Mesodermal cell (in vitro differentiated cells): ENCODE data around the gene DPEP1.

ENCODE experiments used
- H3K27ac ChIP-seq: 2 replicates; pipeline ENCODE4 v1.7.0; 2013; ENCODE audit warnings: mild to moderate bottlenecking, low read depth, low read length, moderate library complexity; ENCODE audit not compliant: severe bottlenecking
- H3K36me3 ChIP-seq: 2 replicates; pipeline ENCODE4 v1.7.1; 2013; ENCODE audit warnings: mild to moderate bottlenecking, low read length, moderate library complexity; ENCODE audit not compliant: control insufficient read depth, insufficient read depth
- H3K4me1 ChIP-seq: one replicate; pipeline ENCODE4 v1.7.1; 2013; ENCODE audit warnings: mild to moderate bottlenecking, low read length; ENCODE audit not compliant: insufficient read depth, control insufficient read depth, poor library complexity, severe bottlenecking
- H3K4me3 ChIP-seq: 2 replicates; pipeline ENCODE4 v1.7.0; 2013; ENCODE audit warnings: low read length, control low read depth, mild to moderate bottlenecking; ENCODE audit not compliant: insufficient read depth, poor library complexity, severe bottlenecking; ENCODE audit errors: extremely low read depth
- H3K9me3 ChIP-seq: 2 replicates; pipeline ENCODE4 v1.7.1; 2013; ENCODE audit warnings: mild to moderate bottlenecking, low read length, moderate library complexity; ENCODE audit not compliant: control insufficient read depth
- WGBS, 2 experiments: methylation state at CpG; one replicate each; pipeline ENCODE4 v1.1.5; 2013; ENCODE audit warnings: missing lambda C conversion rate in 2 of 2; ENCODE audit not compliant: insufficient coverage in 2 of 2; 5-methylcytosine and 5-hydroxymethylcytosine counted together

The DPEP1 gene

GRCh38 chr16:89613954-89614459 lies 565 bp downstream of the DPEP1 start:
- Histone ChIP-seq H3K4me3 (no peak overlapping the region), H3K36me3 (no peaks in the 10 kb centered on the region), H3K4me1 (no peaks in the 10 kb centered on the region), H3K9me3 (no peaks in the 10 kb centered on the region), H3K27ac (no peak overlapping the region)
- 96 to 97% methylated on average over 17 to 18 of the region's 22 CpGs for WGBS, 2 experiments

DNA sequence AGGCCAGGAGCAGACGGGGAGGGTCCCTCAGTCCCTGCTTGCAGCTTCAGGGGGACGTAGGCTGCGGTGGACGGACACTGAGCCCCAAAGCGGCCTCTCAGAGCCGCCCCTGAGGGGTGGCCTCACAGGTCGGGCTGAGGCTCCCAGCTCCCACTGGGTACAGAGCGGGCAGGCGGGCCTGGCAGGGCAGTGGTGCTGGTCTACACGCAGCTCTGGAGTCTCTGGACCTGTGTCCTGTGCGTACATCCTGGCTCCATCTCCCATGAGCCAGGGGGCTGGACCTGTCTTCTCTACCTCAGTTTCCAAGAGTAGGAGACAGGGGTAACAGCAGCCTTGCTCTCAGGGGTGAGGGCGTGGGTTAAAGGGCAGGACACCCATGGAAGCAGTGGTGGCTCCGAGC lies 1.7 kb downstream of the DPEP1 start:
- Histone ChIP-seq H3K4me3 (no peak overlapping the region), H3K27ac (no peak overlapping the region), H3K36me3 (no peaks in the 10 kb centered on the region), H3K9me3 (no peaks in the 10 kb centered on the region), H3K4me1 (no peaks in the 10 kb centered on the region)
- WGBS, 2 experiments = 91 to 95% methylated on average over 10 to 12 of the region's 13 CpGs

DNA sequence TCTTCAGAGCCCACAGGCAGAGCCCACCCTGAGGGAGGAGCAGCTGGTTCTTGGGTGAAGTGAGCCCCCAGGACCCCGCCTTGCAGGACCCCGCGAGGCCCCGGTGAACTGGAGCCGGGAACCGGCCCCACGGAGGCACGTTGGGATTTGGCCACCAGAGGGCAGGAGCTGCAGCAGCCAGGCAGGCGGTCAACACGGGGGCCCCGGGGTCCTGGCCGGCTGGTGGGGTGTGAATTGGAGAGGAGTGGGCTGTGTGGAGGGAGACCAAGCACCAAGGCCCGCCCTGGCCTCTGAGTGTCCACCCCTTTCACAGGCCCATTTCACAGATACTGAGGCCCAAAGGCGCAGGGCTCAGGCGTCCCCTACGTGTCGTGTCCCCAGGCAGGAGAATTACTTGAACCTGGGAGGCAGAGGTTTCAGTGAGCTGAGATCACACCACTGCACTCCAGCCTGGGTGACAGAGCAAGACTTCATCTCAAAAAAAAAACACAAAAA lies 2.2 kb downstream of the DPEP1 start:
- no peaks in the 10 kb centered on the region for H3K4me1 ChIP-seq
- no peak overlapping the region for H3K4me3 ChIP-seq
- H3K9me3 ChIP-seq = no peaks in the 10 kb centered on the region
- H3K36me3 ChIP-seq = no peaks in the 10 kb centered on the region
- H3K27ac ChIP-seq = no peak overlapping the region
- 53 to 76% methylated on average over 8 to 14 of the region's 17 CpGs for WGBS, 2 experiments

DNA sequence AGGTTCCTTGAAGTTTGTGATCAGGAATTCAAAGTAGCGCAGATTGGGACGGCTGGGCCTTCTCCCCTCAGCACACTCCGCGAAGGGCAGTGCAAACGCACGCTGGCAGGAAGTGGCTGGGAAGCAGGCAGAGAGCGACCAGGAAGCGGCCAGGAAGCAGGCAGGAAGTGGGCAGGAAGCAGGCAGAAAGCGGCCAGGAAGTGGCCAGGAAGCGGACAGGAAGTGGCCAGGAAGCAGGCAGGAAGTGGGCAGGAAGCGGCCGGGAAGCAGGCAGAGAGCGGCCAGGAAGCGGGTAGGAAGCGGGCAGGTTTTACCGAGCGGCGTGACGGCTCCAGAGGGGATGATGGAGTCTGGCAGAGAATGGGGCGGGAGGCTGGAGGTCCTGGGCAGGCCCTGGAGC lies 3.2 kb downstream of the DPEP1 start:
- H3K4me3 ChIP-seq = no peak overlapping the region
- 92 to 96% methylated on average over 20 of the region's 20 CpGs for WGBS, 2 experiments
- H3K4me1 ChIP-seq = no peaks in the 10 kb centered on the region
- H3K27ac ChIP-seq = no peak overlapping the region
- H3K36me3 ChIP-seq = no peaks in the 10 kb centered on the region
- no peaks in the 10 kb centered on the region for H3K9me3 ChIP-seq

- Histone ChIP-seq H3K4me3 (no peak overlapping the region), H3K9me3 (no peaks in the 10 kb centered on the region), H3K27ac (no peak overlapping the region), H3K36me3 (no peaks in the 10 kb centered on the region), H3K4me1 (no peaks in the 10 kb centered on the region)
- WGBS, 2 experiments = 66 to 73% methylated on average over 6 of the region's 6 CpGs
These were observed 3.6 kb downstream of the DPEP1 start for GRCh38 chr16:89617036-89617435.

DNA sequence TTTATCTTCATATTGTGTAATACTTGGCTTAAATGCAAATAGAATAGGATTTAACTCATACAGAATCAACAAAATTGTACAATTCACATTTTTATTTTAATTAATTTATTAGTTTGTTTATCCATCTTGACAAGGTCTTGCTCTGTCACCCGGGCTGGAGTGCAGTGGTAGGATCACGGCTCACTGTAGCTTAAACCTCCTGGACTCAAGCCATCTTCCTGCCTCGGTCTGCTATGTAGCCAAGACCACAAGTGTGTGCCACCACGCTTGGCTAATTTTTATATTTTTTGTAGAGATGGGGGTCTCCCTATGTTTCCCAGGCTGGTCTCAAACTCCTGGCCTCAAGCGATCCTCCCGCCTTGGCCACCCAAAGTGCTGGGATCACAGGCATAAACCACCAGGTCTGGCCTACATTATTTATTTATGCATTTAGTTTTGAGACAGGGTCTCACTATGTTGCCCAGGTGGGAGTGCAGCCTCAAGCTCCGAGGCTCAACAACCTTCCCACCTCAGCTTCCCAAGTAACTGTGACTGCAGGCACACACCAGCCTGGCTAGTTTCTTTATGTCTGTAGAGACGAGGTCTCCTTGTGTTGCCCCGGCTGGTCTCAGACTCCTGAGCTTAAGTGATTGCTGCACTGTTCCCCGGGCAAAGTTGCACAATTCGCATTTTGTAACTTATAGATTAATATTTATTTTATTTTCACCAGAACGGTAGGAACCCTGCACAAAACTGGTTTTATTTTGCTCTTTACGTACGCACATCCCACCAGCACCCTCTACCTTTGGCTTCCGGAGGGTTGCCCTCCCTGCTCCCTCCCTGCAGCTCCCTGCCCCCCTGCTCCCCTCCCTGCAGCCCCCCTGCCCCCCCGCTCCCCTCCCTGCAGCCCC lies 4.9 kb downstream of the DPEP1 start:
- no peak overlapping the region for H3K27ac ChIP-seq
- H3K4me3 ChIP-seq = no peak overlapping the region
- no peaks in the 10 kb centered on the region for H3K36me3 ChIP-seq
- WGBS, 2 experiments = 80 to 97% methylated on average over 4 to 11 of the region's 16 CpGs
- no peaks in the 10 kb centered on the region for H3K9me3 ChIP-seq
- peaks cover 4% of the 10 kb centered on the region for H3K4me1 ChIP-seq

GRCh38 chr16:89619840-89620239 lies 6.4 kb downstream of the DPEP1 start:
- Histone ChIP-seq H3K9me3 (no peaks in the 10 kb centered on the region), H3K4me3 (no peak overlapping the region), H3K36me3 (no peaks in the 10 kb centered on the region), H3K4me1 (peaks cover 11% of the 10 kb centered on the region), H3K27ac (no peak overlapping the region)
- WGBS, 2 experiments = 68 to 72% methylated on average over 12 of the region's 12 CpGs

GRCh38 chr16:89620406-89620841 lies 7.0 kb downstream of the DPEP1 start:
- no peak overlapping the region for H3K27ac ChIP-seq
- 89 to 95% methylated on average over 12 to 15 of the region's 16 CpGs for WGBS, 2 experiments

GRCh38 chr16:89621136-89621697 lies 7.8 kb downstream of the DPEP1 start:
- 93% methylated on average over 16 to 18 of the region's 18 CpGs for WGBS, 2 experiments
- H3K4me3 ChIP-seq = no peak overlapping the region
- H3K36me3 ChIP-seq = no peaks in the 10 kb centered on the region
- H3K4me1 ChIP-seq = peaks cover 14% of the 10 kb centered on the region
- H3K27ac ChIP-seq = no peak overlapping the region
- H3K9me3 ChIP-seq = no peaks in the 10 kb centered on the region

More at GRCh38 chr16:89620406-89620841, 7.0 kb downstream of the DPEP1 start:
- Histone ChIP-seq H3K4me3 (no peak overlapping the region), H3K4me1 (peaks cover 12% of the 10 kb centered on the region), H3K9me3 (no peaks in the 10 kb centered on the region), H3K36me3 (no peaks in the 10 kb centered on the region)

- Histone ChIP-seq H3K4me3 (no peak overlapping the region), H3K4me1 (peaks cover 14% of the 10 kb centered on the region), H3K36me3 (no peaks in the 10 kb centered on the region), H3K27ac (no peak overlapping the region), H3K9me3 (no peaks in the 10 kb centered on the region)
- WGBS, 2 experiments = 89 to 95% methylated on average over 19 to 26 of the region's 32 CpGs
These were observed 8.4 kb downstream of the DPEP1 start for GRCh38 chr16:89621698-89622409.
